B cell (primary cell): Measurements from ENCODE around the gene KCND2. TPM values are rescaled to one million over a fixed set of nuclear protein-coding genes. Genes with fewer than 3 reads are reported as not detected.

ENCODE experiments used
- ATAC-seq: fragments of 200-7000 bp; cut with Tn5 transposase; one replicate; pipeline ENCODE4 v1.10.0; 2021; ENCODE audit warnings: low read depth, mild to moderate bottlenecking, moderate number of reproducible peaks, moderate library complexity
- CTCF ChIA-PET: fragments of 350-600 bp; sonication (Branson Sonifier 250); formaldehyde crosslinking; loops from one replicate; lab custom pipeline; 2021; ENCODE audit warnings: antibody characterized with exemption, inconsistent platforms; lab: Charles Lee
- POLR2A ChIA-PET: fragments of 350-600 bp; sonication (Branson Sonifier 250); formaldehyde crosslinking; loops from one replicate; lab custom pipeline; 2021; ENCODE audit warnings: antibody characterized with exemption; lab: Charles Lee
- DNase-seq: peaks from one replicate; pipeline ENCODE4 v3.0.0; 2013
- H2AFZ ChIP-seq: 2 replicates; pipeline ENCODE4 v1.6.1; 2012; ENCODE audit warnings: mild to moderate bottlenecking, low read depth, low read length; ENCODE audit not compliant: insufficient read depth, poor library complexity, severe bottlenecking
- H3K27ac ChIP-seq, 2 donors: 1 replicate in 1 of 2; 2 replicates in 1 of 2; pipeline ENCODE4 v1.5.1; 2012 to 2013; ENCODE audit warnings: low read length in 2 of 2, mild to moderate bottlenecking in 2 of 2, moderate library complexity in 1 of 2
- H3K27me3 ChIP-seq, 4 experiments: fragments of 200-600 bp in 1 of 4; sonication (generic) in 1 of 4; replicated peaks in 1 of 4; 1 replicate in 2 of 4; 2 replicates in 2 of 4; pipeline versions ENCODE4 v1.6.1 to v1.7.0; 2013 to 2016; ENCODE audit warnings: low read length in 3 of 4, mild to moderate bottlenecking in 2 of 4, mixed read lengths in 1 of 4, moderate library complexity in 1 of 4; ENCODE audit not compliant: insufficient read depth in 4 of 4, control insufficient read depth in 3 of 4; ENCODE audit errors: control extremely low read depth in 1 of 4
- H3K36me3 ChIP-seq, 2 experiments: replicated peaks in 1 of 2; 1 replicate in 1 of 2; 2 replicates in 1 of 2; pipeline versions ENCODE4 v1.6.1 to v1.7.1; 2013; ENCODE audit warnings: low read length in 1 of 2; ENCODE audit not compliant: insufficient read depth in 2 of 2, control insufficient read depth in 1 of 2; ENCODE audit errors: control extremely low read depth in 1 of 2, extremely low read depth in 1 of 2
- H3K4me1 ChIP-seq, 2 donors: fragments of 200-600 bp in 1 of 2; sonication (generic) in 1 of 2; 1 replicate in 1 of 2; 2 replicates in 1 of 2; pipeline versions ENCODE4 v1.5.1 to v1.6.1; 2013 to 2017; ENCODE audit warnings: low read length in 2 of 2; ENCODE audit not compliant: control insufficient read depth in 2 of 2, insufficient read depth in 2 of 2
- H3K4me2 ChIP-seq: replicated peaks from 2 replicates; pipeline ENCODE3; 2012; ENCODE audit warnings: mild to moderate bottlenecking, low read depth, low read length; ENCODE audit not compliant: poor library complexity, severe bottlenecking
- H3K4me3 ChIP-seq, 5 experiments: fragments of 200-600 bp in 1 of 5; sonication (generic) in 1 of 5; 1 replicate in 3 of 5; 2 replicates in 2 of 5; pipeline versions ENCODE4 v1.5.1 to v1.7.0; 2011 to 2016; ENCODE audit warnings: low read length in 4 of 5, mild to moderate bottlenecking in 4 of 5, low read depth in 2 of 5, control low read depth in 1 of 5, moderate library complexity in 1 of 5; ENCODE audit not compliant: insufficient read depth in 1 of 5; ENCODE audit errors: control extremely low read depth in 1 of 5, extremely low read depth in 1 of 5
- H3K79me2 ChIP-seq: fragments of 200-600 bp; sonication (generic); one replicate; pipeline ENCODE4 v1.6.0; 2016; ENCODE audit warnings: low read length; ENCODE audit not compliant: control insufficient read depth, insufficient read depth
- H3K9ac ChIP-seq: fragments of 200-600 bp; sonication (generic); 2 replicates; pipeline ENCODE4 v1.6.1; 2017; ENCODE audit warnings: mild to moderate bottlenecking, low read length, moderate library complexity
- H3K9me3 ChIP-seq, 3 donors: one replicate each; pipeline versions ENCODE4 v1.6.1 to v1.7.1; 2013; ENCODE audit warnings: low read length in 2 of 3; ENCODE audit not compliant: control insufficient read depth in 2 of 3, insufficient read depth in 1 of 3; ENCODE audit errors: control extremely low read depth in 1 of 3
- H4K20me1 ChIP-seq: 2 replicates; pipeline ENCODE4 v1.6.0; 2012; ENCODE audit warnings: mild to moderate bottlenecking, low read length; ENCODE audit not compliant: insufficient read depth, control insufficient read depth, poor library complexity, severe bottlenecking
- H3K27ac Mint-ChIP-seq: one replicate; pipeline ENCODE4 v1.8.0; 2021; ENCODE audit warnings: mixed read lengths
- H3K27me3 Mint-ChIP-seq: one replicate; pipeline ENCODE4 v1.8.0; 2021; ENCODE audit warnings: mixed read lengths
- H3K4me1 Mint-ChIP-seq: one replicate; pipeline ENCODE4 v1.8.0; 2021; ENCODE audit warnings: mixed read lengths
- H3K4me3 Mint-ChIP-seq: one replicate; pipeline ENCODE4 v1.8.0; 2021; ENCODE audit warnings: mixed read lengths
- H3K9me3 Mint-ChIP-seq: one replicate; pipeline ENCODE4 v1.8.0; 2022; ENCODE audit warnings: mixed read lengths; ENCODE audit not compliant: insufficient read depth
- CTCF ChIP-seq: fragments of 200-600 bp; IDR thresholded peaks from one replicate; pipeline ENCODE4 v1.8.0; 2022; ENCODE audit warnings: antibody characterized with exemption, mild to moderate bottlenecking
- EZH2 ChIP-seq: IDR thresholded peaks from 2 replicates; pipeline ENCODE4 v1.6.1; 2012; ENCODE audit warnings: borderline replicate concordance, low read depth, mild to moderate bottlenecking, moderate library complexity, low read length; ENCODE audit not compliant: insufficient read depth, poor library complexity, severe bottlenecking
- intact Hi-C: fragments of 100-400 bp; cut with micrococcal nuclease; formaldehyde crosslinking; loops from one replicate; pipeline ENCODE4 v1.10.0; 2022
- polyA plus RNA-seq: library from polyadenylated mRNA; depleted of rRNA; stranded (reverse); fragments of >200 nt; gene quantifications from 2 replicates; pipeline ENCODE4 v1.2.3, GENCODE V29; 2012
- total RNA-seq, 2 donors: library from RNA; stranded (reverse); fragments of 120-200 nt in 1 of 2; gene quantifications; 1 replicate in 1 of 2; 2 replicates in 1 of 2; pipeline versions ENCODE4 v1.2.3 to v1.2.4, GENCODE V29; 2013 to 2022

The KCND2 gene
- total and polyA plus RNA-seq, 2 donors (not counting 1 experiment from before 2014, with no cell fraction given): not detected

GRCh38 chr7:120373174-120373573 is 100.2 kb downstream of the KCND2 start:
- no peak for DNase-seq
- Histone ChIP-seq H2AFZ (no peak overlapping the region), H3K79me2 (no peaks in the 10 kb centered on the region), H3K9me3 (no peaks in the 10 kb centered on the region), H4K20me1 (no peaks in the 10 kb centered on the region), H3K4me2 (no peak overlapping the region), H3K4me3 (no peak overlapping the region), H3K9ac (no peak overlapping the region), H3K4me1 (no peaks in the 10 kb centered on the region), H3K27ac (no peak overlapping the region), H3K36me3 (no peaks in the 10 kb centered on the region), H3K27me3 (no peaks in the 10 kb centered on the region)
- Mint-ChIP-seq H3K27ac (no peak overlapping the region), H3K4me1 (no peaks in the 10 kb centered on the region), H3K9me3 (no peaks in the 10 kb centered on the region), H3K4me3 (no peak overlapping the region), H3K27me3 (no peaks in the 10 kb centered on the region)
- no peak for ATAC-seq
- no peak for TF ChIP-seq CTCF
- TF ChIP-seq EZH2: no peak
- ChIA-PET POLR2A (no interaction called here), CTCF (no interaction called here)
- intact Hi-C loops: no loop called here

GRCh38 chr7:120394595-120394994 is 121.6 kb downstream of the KCND2 start:
- ATAC-seq (no peak), DNase-seq (no peak)
- H3K4me3 ChIP-seq: no peak overlapping the region
- H3K9me3 ChIP-seq: no peaks in the 10 kb centered on the region
- intact Hi-C loops: no loop called here
- H3K4me2 ChIP-seq: no peak overlapping the region
- ChIA-PET CTCF (no interaction called here), POLR2A (no interaction called here)
- no peak overlapping the region for H3K9ac ChIP-seq
- no peaks in the 10 kb centered on the region for H3K4me1 ChIP-seq
- no peaks in the 10 kb centered on the region for H3K79me2 ChIP-seq
- Mint-ChIP-seq H3K4me1 (no peaks in the 10 kb centered on the region), H3K27me3 (no peaks in the 10 kb centered on the region), H3K27ac (no peak overlapping the region), H3K9me3 (no peaks in the 10 kb centered on the region), H3K4me3 (no peak overlapping the region)
- TF ChIP-seq EZH2 (no peak), CTCF (no peak)
- H3K36me3 ChIP-seq: no peaks in the 10 kb centered on the region
- no peaks in the 10 kb centered on the region for H4K20me1 ChIP-seq
- no peak overlapping the region for H2AFZ ChIP-seq
- no peaks in the 10 kb centered on the region for H3K27me3 ChIP-seq
- no peak overlapping the region for H3K27ac ChIP-seq
